ENCODE results near the gene ATP2C1. TPM values are rescaled to one million over a fixed set of nuclear protein-coding genes. Genes with fewer than 3 reads are reported as not detected.

Gene ATP2C1
- total and polyA plus RNA-seq, 9 of the 15 experiments (the other 6 are each of a cell fraction or from before 2014, with no cell fraction given): 10.0 to 53.5 (median 27.9) TPM

GRCh38 chr3:130974201-130974600 lies 80.3 kb downstream of the ATP2C1 start:
- ChIA-PET CTCF (ENCODE audit: low intra/inter-chr PET ratio) (no interaction called here), POLR2A (interaction anchor here (0.6 kb wide), 1 partner anchor 18 kb away, joined by 4 read pairs; no protein-coding TSS in a partner anchor)
- DNase-seq (ENCODE audit: extremely low read depth in 1 of 4, low spot score in 3 of 4) (no peak), ATAC-seq (no peak), FAIRE-seq (no peak)
- no peaks in the 10 kb centered on the region for H4K20me1 ChIP-seq (replicated peaks; ENCODE audit: control insufficient read depth, insufficient read depth, low read length)
- TF ChIP-seq CTCF (IDR thresholded peaks at IDR 0.05 in 2 of 3, conservative IDR thresholded peaks at IDR 0.05 in 1 of 3; ENCODE audit: insufficient read depth in 2 of 3, low read depth in 1 of 3, low read length in 3 of 3): no peak
- intact Hi-C loops (cut with micrococcal nuclease): no loop called here
- H3K9me1 ChIP-seq (ENCODE audit: control insufficient read depth, insufficient read depth, low read length): no peaks in the 10 kb centered on the region
- WGBS (ENCODE audit: insufficient coverage, low coverage, missing lambda C conversion rate): 95% methylated on average over 2 of the region's 2 CpGs
- no peaks in the 10 kb centered on the region for H3K79me2 ChIP-seq (ENCODE audit: control insufficient read depth, insufficient read depth, low read length)
- H2AFZ ChIP-seq (ENCODE audit: low read depth, low read length): no peak overlapping the region
- BruUV-seq (replicated peaks): no TSS peak
- H3K27me3 ChIP-seq (ENCODE audit: control insufficient read depth in 2 of 2, insufficient read depth in 2 of 2, low read length in 2 of 2): no peaks in the 10 kb centered on the region
- no peak overlapping the region for H3K4me3 ChIP-seq
- H3K27ac ChIP-seq (ENCODE audit: extremely low read depth, low read depth, low read length): no peak overlapping the region
- no peak overlapping the region for H3K9ac ChIP-seq (ENCODE audit: insufficient read depth in 1 of 2, low read depth in 2 of 2, low read length in 2 of 2)
- H3K9me3 ChIP-seq (replicated peaks; ENCODE audit: control insufficient read depth, insufficient read depth, low read depth, low read length): no peaks in the 10 kb centered on the region
- in situ Hi-C loops (cut with MboI): no loop called here
- H3K36me3 ChIP-seq (ENCODE audit: control insufficient read depth, insufficient read depth, low read length): peaks cover 22% of the 10 kb centered on the region; the same call in 2 of the 3 replicates
- H3K4me1 ChIP-seq (replicated peaks in 1 of 2; ENCODE audit: control insufficient read depth in 2 of 2, insufficient read depth in 2 of 2, low read length in 2 of 2): no peaks in the 10 kb centered on the region
- H3K4me2 ChIP-seq (ENCODE audit: insufficient read depth, low read length): no peak overlapping the region

GRCh38 chr3:130975251-130975650 lies 81.4 kb downstream of the ATP2C1 start:
- no peak for FAIRE-seq
- Histone ChIP-seq H3K4me3 (no peak overlapping the region), H3K9ac (ENCODE audit: insufficient read depth in 1 of 2, low read depth in 2 of 2, low read length in 2 of 2) (no peak overlapping the region), H3K4me1 (replicated peaks in 1 of 2; ENCODE audit: control insufficient read depth in 2 of 2, insufficient read depth in 2 of 2, low read length in 2 of 2) (no peaks in the 10 kb centered on the region), H3K36me3 (ENCODE audit: control insufficient read depth, insufficient read depth, low read length) (peaks cover 22% of the 10 kb centered on the region; the same call in 2 of the 3 replicates), H3K27me3 (ENCODE audit: control insufficient read depth in 2 of 2, insufficient read depth in 2 of 2, low read length in 2 of 2) (no peaks in the 10 kb centered on the region), H2AFZ (ENCODE audit: low read depth, low read length) (no peak overlapping the region), H3K27ac (ENCODE audit: extremely low read depth, low read depth, low read length) (no peak overlapping the region), H3K9me3 (replicated peaks; ENCODE audit: control insufficient read depth, insufficient read depth, low read depth, low read length) (no peaks in the 10 kb centered on the region), H3K4me2 (ENCODE audit: insufficient read depth, low read length) (no peak overlapping the region), H3K79me2 (ENCODE audit: control insufficient read depth, insufficient read depth, low read length) (no peaks in the 10 kb centered on the region), H3K9me1 (ENCODE audit: control insufficient read depth, insufficient read depth, low read length) (no peaks in the 10 kb centered on the region), H4K20me1 (replicated peaks; ENCODE audit: control insufficient read depth, insufficient read depth, low read length) (no peaks in the 10 kb centered on the region)
- CTCF ChIA-PET (ENCODE audit: low intra/inter-chr PET ratio): no interaction called here
- intact Hi-C loops (cut with micrococcal nuclease) (no loop called here), in situ Hi-C loops (cut with MboI) (no loop called here)
- no peak for DNase-seq (ENCODE audit: extremely low read depth in 1 of 4, low spot score in 3 of 4)
- no peak for ATAC-seq
- POLR2A ChIA-PET: no interaction called here
- 100% methylated on average over 3 of the region's 3 CpGs for WGBS (ENCODE audit: insufficient coverage, low coverage, missing lambda C conversion rate)
- TF ChIP-seq RBM22 (IDR thresholded peaks at IDR 0.05; ENCODE audit: low read depth, low read length, poor library complexity, severe bottlenecking): no peak
- no peak for TF ChIP-seq ZNF324 (CRISPR knock-in tag; IDR thresholded peaks at IDR 0.05)
- no peak for TF ChIP-seq ZFPM2 (CRISPR knock-in tag; IDR thresholded peaks at IDR 0.05)
- TF ChIP-seq HSF4 (CRISPR knock-in tag; IDR thresholded peaks at IDR 0.05; ENCODE audit: borderline replicate concordance): no peak
- no peak for TF ChIP-seq HDAC2 (IDR thresholded peaks at IDR 0.05)
- TF ChIP-seq EP400 (IDR thresholded peaks at IDR 0.05): no peak
- no peak for TF ChIP-seq ZNF146 (CRISPR knock-in tag; IDR thresholded peaks at IDR 0.05; ENCODE audit: unreplicated experiment)
- TF ChIP-seq SOX6 (IDR thresholded peaks at IDR 0.05): no peak
- no TSS peak for BruUV-seq (replicated peaks)
